ENCODE results near the gene PLBD2. TPM values are rescaled to one million over a fixed set of nuclear protein-coding genes. Genes with fewer than 3 reads are reported as not detected.

Gene PLBD2
- total and polyA plus RNA-seq, 9 of the 15 experiments (the other 6 are each of a cell fraction or from before 2014, with no cell fraction given) = 2.4 to 37.4 (median 6.0) TPM

GRCh38 chr12:113428482-113428881 is 70.1 kb downstream of the PLBD2 start:
- no TSS peak for BruUV-seq (replicated peaks)
- no peaks in the 10 kb centered on the region for H3K9me1 ChIP-seq (ENCODE audit: control insufficient read depth, insufficient read depth, low read length)
- peaks cover 5% of the 10 kb centered on the region; the same call in 1 of the 3 replicates for H3K36me3 ChIP-seq (ENCODE audit: control insufficient read depth, insufficient read depth, low read length)
- no peak overlapping the region for H3K9ac ChIP-seq (ENCODE audit: insufficient read depth in 1 of 2, low read depth in 2 of 2, low read length in 2 of 2)
- peaks cover 4% of the 10 kb centered on the region; the same call in 1 of the 2 replicates for H3K9me3 ChIP-seq (replicated peaks; ENCODE audit: control insufficient read depth, insufficient read depth, low read depth, low read length)
- no peaks in the 10 kb centered on the region for H4K20me1 ChIP-seq (replicated peaks; ENCODE audit: control insufficient read depth, insufficient read depth, low read length)
- POLR2A ChIA-PET = interaction anchor here (1.2 kb wide), 1 partner anchor 8 kb away, joined by 3 read pairs; no protein-coding TSS in a partner anchor
- 25% methylated on average over 1 of the region's 1 CpG for WGBS (ENCODE audit: insufficient coverage, low coverage, missing lambda C conversion rate)
- FAIRE-seq (no peak), DNase-seq (ENCODE audit: extremely low read depth in 1 of 4, low spot score in 3 of 4) (no peak), ATAC-seq (no peak)
- H3K79me2 ChIP-seq (ENCODE audit: control insufficient read depth, insufficient read depth, low read length) = 0 out of 3 replicates have a peak, but pooled peaks cover 3% of the 10 kb centered on the region
- H3K4me3 ChIP-seq = no peak overlapping the region
- CTCF ChIA-PET (ENCODE audit: low intra/inter-chr PET ratio) = no interaction called here
- H2AFZ ChIP-seq (ENCODE audit: low read depth, low read length) = no peak overlapping the region
- intact Hi-C loops (cut with micrococcal nuclease) (loop anchor here (5.0 kb wide), 1 partner anchor 101 kb away; no protein-coding TSS in a partner anchor), in situ Hi-C loops (cut with MboI) (no loop called here)
- H3K4me1 ChIP-seq (replicated peaks in 1 of 2; ENCODE audit: control insufficient read depth in 2 of 2, insufficient read depth in 2 of 2, low read length in 2 of 2) = peaks cover 5 to 6% of the 10 kb centered on the region in 2 experiments; a peak in 4 of 5 replicates
- no peak overlapping the region for H3K27ac ChIP-seq (ENCODE audit: extremely low read depth, low read depth, low read length)
- H3K4me2 ChIP-seq (ENCODE audit: insufficient read depth, low read length) = no peak overlapping the region
- peaks cover 0 to 4% of the 10 kb centered on the region in 2 experiments; a peak in 1 of 5 replicates for H3K27me3 ChIP-seq (ENCODE audit: control insufficient read depth in 2 of 2, insufficient read depth in 2 of 2, low read length in 2 of 2)
- TF ChIP-seq SMAD3 (CRISPR knock-in tag; conservative IDR thresholded peaks at IDR 0.05) (no peak), MGA (IDR thresholded peaks at IDR 0.05) (no peak), GABPB1 (CRISPR knock-in tag; IDR thresholded peaks at IDR 0.05) (no peak), NR2C1 (IDR thresholded peaks at IDR 0.05) (no peak), NR2C1 (tag; IDR thresholded peaks at IDR 0.05) (no peak)

All from K562 (cell line).